ENCODE results near the gene TEX19. TPM values are rescaled to one million over a fixed set of nuclear protein-coding genes. Genes with fewer than 3 reads are reported as not detected.

The TEX19 gene
- total and polyA plus RNA-seq, 2 of the 8 experiments (the other 6 are each of a cell fraction or from before 2014, with no cell fraction given) = 0.54 to 0.80 TPM

DNA sequence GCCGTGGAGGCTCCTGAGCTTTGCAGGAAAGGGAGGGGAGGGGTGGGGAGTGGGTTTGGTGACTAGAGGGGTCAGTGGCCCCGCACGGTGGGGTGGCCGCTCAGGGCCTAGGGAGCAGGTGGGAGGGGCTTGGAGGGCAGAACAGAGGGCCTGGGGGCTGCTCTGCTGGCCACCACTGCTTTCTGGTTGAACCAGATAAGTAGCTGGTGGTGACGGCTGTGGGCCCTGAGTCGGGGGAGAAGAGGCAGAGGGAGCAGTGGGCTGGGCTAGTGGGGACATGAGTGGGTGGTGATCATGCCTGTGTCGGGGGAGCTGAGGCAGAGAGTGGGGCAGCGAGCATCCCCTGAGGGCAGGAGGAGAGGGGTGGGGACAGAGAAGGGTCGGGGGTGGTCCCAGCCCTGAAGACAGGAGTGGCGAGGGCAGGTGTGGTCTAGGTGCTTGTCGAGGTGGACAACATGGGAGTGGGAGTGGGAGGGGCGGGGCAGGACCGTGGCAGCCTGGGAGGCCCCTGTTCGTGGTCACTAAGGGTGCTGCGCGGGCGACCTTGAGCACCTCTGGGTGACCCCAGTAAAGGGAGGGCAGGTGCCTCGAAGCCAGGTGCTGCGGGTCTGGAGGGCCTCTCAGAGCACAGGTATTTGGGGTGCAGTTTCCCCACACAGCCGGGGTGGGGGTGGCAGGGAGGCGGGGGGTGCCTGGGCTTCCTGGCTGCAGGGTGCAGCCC is 35.4 kb upstream of the TEX19 start:
- Histone ChIP-seq H3K4me1 (replicated peaks in 1 of 4; ENCODE audit: control insufficient read depth in 3 of 4, insufficient read depth in 4 of 4, low read length in 3 of 4) (peaks cover 0 to 19% (median 15%) of the 10 kb centered on the region in 4 experiments; a peak in 6 of 7 replicates), H3K4me2 (ENCODE audit: insufficient read depth in 1 of 2, low read depth in 2 of 2, low read length in 2 of 2) (no peak overlapping the region), H4K91ac (replicated peaks; ENCODE audit: insufficient read length, low read length) (no peak overlapping the region), H3K79me2 (ENCODE audit: control insufficient read depth in 1 of 2, insufficient read depth in 2 of 2, low read length in 2 of 2) (no peaks in the 10 kb centered on the region), H3K14ac (ENCODE audit: insufficient read length) (no peak overlapping the region), H2BK5ac (ENCODE audit: low read depth, low read length) (no peak overlapping the region), H2AK5ac (ENCODE audit: low read depth, low read length) (no peak overlapping the region), H3K27ac (ENCODE audit: low read depth, low read length) (no peak overlapping the region), H4K8ac (ENCODE audit: extremely low read depth, insufficient read depth, low read length) (no peak overlapping the region), H3K4ac (replicated peaks; ENCODE audit: insufficient read length, low read depth, low read length) (no peak overlapping the region), H4K20me1 (replicated peaks in 1 of 2; ENCODE audit: control insufficient read depth in 1 of 2, insufficient read depth in 2 of 2, low read length in 2 of 2) (peaks cover 0 to 12% of the 10 kb centered on the region in 2 experiments), H3K23me2 (ENCODE audit: low read depth, low read length) (no peaks in the 10 kb centered on the region; the same call in 1 of the 2 replicates), H3K79me1 (ENCODE audit: low read depth, low read length) (no peaks in the 10 kb centered on the region), H2BK120ac (replicated peaks; ENCODE audit: low read depth, low read length) (no peak overlapping the region), H3K18ac (ENCODE audit: extremely low read depth, low read length) (no peak overlapping the region), H3K36me3 (ENCODE audit: control insufficient read depth in 2 of 4, insufficient read depth in 4 of 4, low read length in 3 of 4) (no peaks in the 10 kb centered on the region), H3K23ac (ENCODE audit: insufficient read length) (no peak overlapping the region), H3K56ac (replicated peaks; ENCODE audit: insufficient read length, low read depth, low read length) (no peak overlapping the region), H3K4me3 (ENCODE audit: extremely low read depth in 1 of 4, insufficient read depth in 2 of 4, low read depth in 3 of 4, low read length in 4 of 4) (no peak overlapping the region), H2BK20ac (ENCODE audit: low read length) (no peak overlapping the region), H4K5ac (ENCODE audit: insufficient read length, low read depth, low read length) (no peak overlapping the region), H2BK15ac (ENCODE audit: low read length) (no peak overlapping the region), H3K9ac (replicated peaks in 1 of 4; ENCODE audit: extremely low read depth in 1 of 4, low read depth in 3 of 4, low read length in 3 of 4) (no peak overlapping the region), H3K9me3 (ENCODE audit: insufficient read depth in 2 of 2, low read depth in 1 of 2, low read length in 1 of 2) (peaks cover 0 to 10% of the 10 kb centered on the region in 2 experiments; a peak in 1 of 4 replicates), H2AFZ (ENCODE audit: low read length) (no peak overlapping the region), H2BK12ac (ENCODE audit: low read depth, low read length) (no peak overlapping the region; the same call in 1 of the 2 replicates), H3K27me3 (replicated peaks in 1 of 4; ENCODE audit: control insufficient read depth in 3 of 4, extremely low read depth in 1 of 4, insufficient read depth in 3 of 4, low read length in 3 of 4) (peaks cover 0 to 2% (median 0%) of the 10 kb centered on the region in 4 experiments; a peak in 2 of 7 replicates)
- WGBS, 2 experiments (ENCODE audit: extremely low coverage in 1 of 2, insufficient coverage in 1 of 2, insufficient read length in 1 of 2, insufficient replicate concordance in 2 of 2, low coverage in 1 of 2, low lambda C conversion rate in 2 of 2, missing lambda C conversion rate in 1 of 2) = 90% methylated on average over 8 of the region's 21 CpGs; no CpG with 5 or more reads in 1 of the 2 experiments
- CTCF ChIA-PET (ENCODE audit: partially characterized antibody) = interaction anchor here (0.5 to 4.7 kb wide), 5 partner anchors 10 to 38 kb away, joined by 3 to 32 read pairs (median 5); no protein-coding TSS in a partner anchor
- POLR2A ChIA-PET (ENCODE audit: partially characterized antibody) = interaction anchor here (1.3 kb wide), 1 partner anchor 50 kb away, joined by 4 read pairs; the partner anchor contains the start of gene CSNK1D
- DNase-seq (ENCODE audit: low read depth in 1 of 2, low spot score in 2 of 2) (no peak), FAIRE-seq (no peak)
- no peak for TF ChIP-seq RBBP5 (IDR thresholded peaks at IDR 0.05; ENCODE audit: borderline replicate concordance, low read depth, low read length)
- TF ChIP-seq, protein P1, sequence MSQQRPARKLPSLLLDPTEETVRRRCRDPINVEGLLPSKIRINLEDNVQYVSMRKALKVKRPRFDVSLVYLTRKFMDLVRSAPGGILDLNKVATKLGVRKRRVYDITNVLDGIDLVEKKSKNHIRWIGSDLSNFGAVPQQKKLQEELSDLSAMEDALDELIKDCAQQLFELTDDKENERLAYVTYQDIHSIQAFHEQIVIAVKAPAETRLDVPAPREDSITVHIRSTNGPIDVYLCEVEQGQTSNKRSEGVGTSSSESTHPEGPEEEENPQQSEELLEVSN (IDR thresholded peaks at IDR 0.05) = no peak
